Measurements from ENCODE around the gene ARHGEF6.

Gene ARHGEF6

GRCh38 chrX:136691028-136691809, 89.5 kb downstream of the ARHGEF6 start:
- DNase-seq (ENCODE audit: low read depth in 2 of 2) = no peak

DNA sequence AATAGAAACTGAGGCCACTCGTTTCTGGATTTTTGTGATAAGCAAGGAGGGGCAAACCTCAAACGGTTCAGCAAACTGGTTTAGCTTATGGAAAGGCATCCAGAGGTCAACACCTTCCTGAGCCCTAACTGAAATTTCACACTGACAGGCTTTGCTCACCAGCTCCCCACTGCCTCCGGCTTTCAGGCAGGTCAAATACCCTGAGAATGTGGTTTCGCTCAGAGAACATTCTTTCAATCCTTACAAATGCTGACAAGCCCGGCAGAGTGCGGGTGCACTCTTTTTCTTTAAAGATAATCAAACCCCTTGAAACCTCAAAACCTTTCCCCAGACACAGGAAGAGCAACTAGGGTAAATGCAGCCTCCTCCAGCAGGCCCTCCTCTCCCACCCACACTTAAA, 91.3 kb downstream of the ARHGEF6 start:
- DNase-seq (ENCODE audit: low read depth in 2 of 2) = no peak

DNA sequence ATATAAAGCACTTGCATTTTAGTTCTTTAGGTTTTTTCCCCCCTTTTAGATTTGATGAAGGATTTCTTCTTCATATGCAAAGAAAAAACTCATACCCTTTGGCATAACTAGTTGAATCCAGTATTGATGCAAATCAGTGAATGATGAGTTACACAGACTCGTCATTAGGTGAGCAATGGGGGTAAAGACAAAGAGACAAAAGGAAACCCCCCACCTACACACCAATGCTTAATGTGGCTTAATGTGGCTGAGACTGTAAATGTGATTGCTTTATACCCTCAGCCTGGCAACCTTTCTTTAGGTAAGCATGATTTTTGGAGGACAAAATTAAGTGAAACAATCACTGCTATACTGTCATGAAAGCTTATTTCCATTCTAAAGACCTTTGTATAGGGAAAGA, 93.3 kb downstream of the ARHGEF6 start:
- DNase-seq (ENCODE audit: low read depth in 2 of 2) = peak in 1 of 2 donors; percentile 42

DNA sequence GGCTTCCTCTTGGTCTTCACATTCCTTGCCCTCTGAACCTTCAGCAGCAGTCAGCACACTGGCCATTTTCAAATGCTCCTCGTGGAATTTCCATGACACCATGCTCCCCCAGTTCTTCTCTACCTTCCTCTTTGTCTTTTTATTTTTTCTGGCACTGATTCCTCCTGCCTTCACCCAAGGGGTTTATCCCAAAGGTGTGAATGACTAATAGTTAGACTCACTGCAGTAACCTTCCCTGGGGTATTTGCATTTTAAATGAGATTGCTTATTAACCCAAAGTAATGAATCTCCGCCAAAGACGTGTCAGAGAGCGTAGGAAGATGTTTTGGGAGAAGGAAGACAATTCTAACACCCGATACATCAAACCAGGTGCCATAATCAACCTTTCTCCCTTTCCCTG, 96.6 kb downstream of the ARHGEF6 start:
- DNase-seq (ENCODE audit: low read depth in 2 of 2) = no peak

DNA sequence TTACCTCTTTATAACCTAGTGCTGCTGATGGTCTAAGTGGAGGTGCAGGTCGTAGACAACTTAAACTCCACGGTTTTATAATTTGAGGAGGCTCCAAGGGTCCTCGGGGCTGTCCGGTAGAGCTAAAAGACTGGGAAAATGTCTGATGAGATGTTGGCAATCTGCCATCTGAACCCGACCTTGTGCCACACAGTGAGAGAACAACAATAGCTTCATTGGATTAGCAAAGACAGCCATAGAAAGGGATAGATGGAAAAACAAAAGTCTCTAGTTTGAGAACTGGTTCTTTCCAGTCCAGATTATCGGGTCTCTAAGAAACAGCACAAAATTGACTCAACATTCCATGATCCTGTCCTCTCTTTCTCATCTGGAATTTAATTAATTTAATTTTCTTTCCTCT, 101.2 kb downstream of the ARHGEF6 start:
- no peak for DNase-seq (ENCODE audit: low read depth in 2 of 2)

DNA sequence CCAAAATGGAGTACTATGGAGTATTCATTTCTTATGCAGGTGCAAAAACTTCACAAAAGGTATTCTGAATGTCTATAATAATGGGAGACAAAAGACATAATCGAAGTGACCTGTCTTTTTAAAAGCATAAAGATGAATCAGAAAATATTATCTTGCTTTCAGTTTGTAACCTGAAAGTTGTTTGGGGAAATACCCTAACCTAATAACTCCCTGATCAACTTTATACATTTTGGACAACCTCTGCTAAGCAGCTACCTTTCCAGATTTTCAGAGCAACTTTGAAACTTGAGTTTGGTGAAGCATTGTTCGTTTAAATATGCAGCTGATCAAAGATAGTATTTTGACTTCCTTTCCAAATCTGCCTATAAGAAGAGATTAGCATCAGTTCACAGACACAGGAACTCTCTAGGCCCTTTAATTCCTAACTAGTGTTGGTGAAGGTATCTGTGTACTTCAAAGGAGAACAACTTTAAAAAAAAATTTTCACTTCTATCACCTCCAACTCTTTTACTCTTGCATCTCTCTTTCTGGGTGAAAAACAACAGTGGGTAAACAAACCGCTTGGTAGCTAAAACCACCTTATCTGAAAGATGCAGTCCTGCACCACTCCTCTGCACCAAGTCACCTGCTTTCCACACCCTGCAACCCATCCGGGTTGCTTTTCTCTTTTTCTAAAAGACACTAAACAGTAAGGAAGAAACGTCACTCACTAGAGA, 106.3 kb downstream of the ARHGEF6 start:
- no peak for DNase-seq (ENCODE audit: low read depth in 2 of 2)

DNA sequence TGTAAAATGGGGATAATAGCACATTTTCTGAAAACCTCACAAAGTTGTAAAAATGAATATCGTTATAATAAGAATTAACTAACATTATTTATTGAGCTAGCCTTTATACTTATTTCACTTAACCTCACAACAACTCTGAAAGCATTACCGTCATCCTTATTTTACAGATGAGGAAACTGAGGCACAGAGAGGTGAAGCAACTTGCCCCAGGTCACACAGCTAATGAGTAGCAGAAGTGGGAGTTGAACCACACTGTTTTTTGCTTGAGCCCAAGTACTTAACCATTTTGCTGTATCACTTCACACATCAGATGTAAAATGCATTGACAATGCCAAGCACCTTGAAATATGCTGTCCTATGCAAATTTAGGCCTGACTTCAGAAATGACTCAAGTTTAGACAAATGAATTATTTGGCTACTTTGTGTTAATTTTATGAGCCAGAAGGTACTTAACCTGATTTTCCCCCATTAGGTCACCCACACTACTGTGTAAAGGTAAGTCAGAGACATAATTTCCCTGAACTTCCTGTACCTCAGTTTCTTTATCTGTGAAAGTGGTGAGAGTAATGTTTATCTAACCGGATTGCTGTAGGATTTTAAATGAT, 109.6 kb downstream of the ARHGEF6 start:
- no peak for DNase-seq (ENCODE audit: low read depth in 2 of 2)

DNA sequence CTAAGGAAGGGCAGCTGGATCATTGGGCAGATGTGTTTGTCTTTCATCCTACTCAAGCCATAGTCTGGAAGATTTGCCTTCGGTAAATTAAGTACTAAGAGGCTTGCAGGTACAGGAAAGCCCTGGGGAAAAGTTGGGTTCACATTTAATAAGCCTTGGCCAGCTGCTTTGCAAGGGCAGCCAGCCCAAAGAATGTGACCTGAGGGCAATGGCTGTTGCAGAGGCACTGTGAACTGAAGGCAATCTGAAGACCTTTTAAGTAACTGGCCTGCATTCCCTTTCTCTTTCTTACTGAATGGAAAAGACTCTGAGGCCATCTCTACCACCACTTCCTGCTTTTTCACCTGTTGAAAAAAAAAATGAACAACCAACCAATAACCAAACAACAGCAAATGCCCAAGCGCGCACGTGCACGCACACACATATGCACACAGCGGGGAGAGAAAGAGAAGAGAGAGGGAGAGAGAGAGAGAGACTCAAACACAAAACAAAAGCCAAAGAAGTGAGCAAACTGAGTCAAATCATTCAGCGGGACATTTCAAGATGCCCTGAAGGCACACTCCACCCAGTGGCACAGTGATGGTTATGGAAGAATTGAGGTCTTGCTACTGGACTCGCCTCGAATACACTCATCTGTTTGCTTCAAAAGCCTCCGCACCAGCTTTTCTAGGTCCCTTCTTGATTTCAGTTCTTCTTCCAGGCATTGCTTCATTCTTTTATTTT, 113.1 kb downstream of the ARHGEF6 start:
- DNase-seq (ENCODE audit: low read depth in 2 of 2) = no peak

GRCh38 chrX:136666088-136666487, 114.6 kb downstream of the ARHGEF6 start:
- no peak for DNase-seq (ENCODE audit: low read depth in 2 of 2)

DNA sequence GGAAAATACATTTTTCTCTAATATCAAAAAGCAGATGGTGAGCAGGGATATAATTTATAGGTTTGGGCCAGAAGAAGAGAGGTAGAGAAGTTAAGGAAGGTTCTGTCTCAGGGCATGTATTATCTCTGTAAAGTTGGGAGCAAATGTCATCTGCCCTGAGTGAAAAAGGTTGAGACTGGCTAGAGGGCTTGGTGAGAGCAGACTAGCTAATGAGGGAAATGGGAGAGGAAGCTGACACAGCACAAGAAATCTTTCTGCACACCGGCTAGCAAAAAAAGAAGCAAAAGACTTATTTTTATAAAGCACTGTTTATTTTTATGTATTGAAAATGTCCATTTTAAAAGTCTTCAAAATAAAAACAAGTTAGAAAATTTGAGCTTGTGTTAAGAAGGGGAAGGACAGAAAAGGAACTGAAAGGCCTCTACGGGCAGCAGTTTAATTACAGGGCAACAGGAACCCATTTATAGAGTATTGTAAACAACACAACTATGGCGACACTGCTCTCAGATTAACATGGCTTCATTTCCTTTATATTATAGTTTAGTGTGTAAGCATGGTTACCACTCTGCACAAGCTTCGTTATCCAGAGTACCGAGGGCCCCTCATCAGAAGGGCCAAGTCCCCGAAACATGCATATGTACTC, 115.4 kb downstream of the ARHGEF6 start:
- no peak for DNase-seq (ENCODE audit: low read depth in 2 of 2)

- no peak for DNase-seq (ENCODE audit: low read depth in 2 of 2)
Measured at GRCh38 chrX:136662976-136663375, 117.8 kb downstream of the ARHGEF6 start.

DNA sequence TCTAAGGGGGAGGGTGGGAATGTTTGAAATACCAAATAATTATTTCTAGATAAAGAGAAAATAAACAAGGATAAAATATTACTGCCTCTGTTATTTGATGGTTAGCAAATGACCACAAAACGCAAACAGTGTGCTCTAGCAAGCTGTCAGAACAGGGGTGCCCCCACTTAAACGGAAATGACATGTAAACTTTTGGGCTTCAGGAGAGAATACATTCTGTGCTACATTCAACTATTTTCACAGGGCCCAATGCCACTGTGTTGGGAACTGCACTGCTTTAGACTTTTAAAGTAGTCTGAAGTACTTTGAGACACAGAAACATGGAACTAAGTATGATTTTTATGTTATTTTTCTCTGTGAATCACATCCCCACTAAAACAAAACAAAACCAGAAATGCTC, 118.6 kb downstream of the ARHGEF6 start:
- DNase-seq (ENCODE audit: low read depth in 2 of 2) = no peak

DNA sequence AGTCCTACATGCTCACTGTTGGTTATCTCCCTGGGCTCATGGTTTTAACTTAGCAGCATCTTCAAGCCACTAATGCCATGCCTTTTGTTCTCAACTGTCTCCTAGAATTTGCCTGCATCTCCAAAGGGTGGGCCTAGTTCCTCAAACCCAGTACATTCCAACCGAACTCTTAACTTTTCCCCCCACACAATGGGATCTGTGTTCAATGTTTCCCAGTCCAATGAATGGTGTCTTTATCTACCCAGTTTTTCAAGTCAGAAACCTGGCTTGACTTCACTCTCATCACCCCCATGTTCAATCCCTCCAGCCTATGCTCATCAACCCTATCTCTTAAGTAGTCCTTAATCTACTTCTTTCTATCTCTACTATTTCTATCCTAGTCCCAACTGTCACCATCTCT, 119.8 kb downstream of the ARHGEF6 start:
- DNase-seq (ENCODE audit: low read depth in 2 of 2) = no peak

GRCh38 chrX:136659174-136659573, 121.6 kb downstream of the ARHGEF6 start:
- no peak for DNase-seq (ENCODE audit: low read depth in 2 of 2)

GRCh38 chrX:136658151-136658550, 122.6 kb downstream of the ARHGEF6 start:
- DNase-seq (ENCODE audit: low read depth in 2 of 2) = no peak

DNA sequence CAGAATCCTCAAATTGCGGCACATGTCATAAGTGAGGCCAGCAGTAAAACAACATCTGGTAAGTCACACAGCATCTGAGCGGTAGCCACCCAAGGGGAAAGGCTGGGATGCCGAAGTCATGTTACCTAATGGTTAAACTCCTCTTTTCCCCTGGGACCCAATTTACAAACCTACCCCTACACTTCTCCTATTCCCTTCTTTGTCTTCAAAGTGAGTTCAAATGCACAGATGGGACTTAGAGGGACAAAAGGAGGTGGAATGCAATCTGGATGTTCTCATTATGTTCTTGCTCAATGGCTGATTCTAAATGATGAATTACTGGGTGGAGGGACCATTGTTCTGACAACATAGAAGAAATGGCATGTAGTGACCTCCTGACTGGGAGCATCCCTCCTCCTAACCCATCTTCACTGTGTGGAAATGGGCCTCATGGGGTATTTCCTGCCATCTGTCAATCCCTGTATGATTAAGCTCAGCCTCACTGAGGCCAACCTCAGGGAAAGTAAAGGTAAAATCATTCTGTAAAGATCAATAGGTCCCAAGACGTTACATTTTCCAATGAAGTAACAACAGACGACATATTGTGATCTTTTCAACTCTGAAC, 124.3 kb downstream of the ARHGEF6 start:
- no peak for DNase-seq (ENCODE audit: low read depth in 2 of 2)

DNA sequence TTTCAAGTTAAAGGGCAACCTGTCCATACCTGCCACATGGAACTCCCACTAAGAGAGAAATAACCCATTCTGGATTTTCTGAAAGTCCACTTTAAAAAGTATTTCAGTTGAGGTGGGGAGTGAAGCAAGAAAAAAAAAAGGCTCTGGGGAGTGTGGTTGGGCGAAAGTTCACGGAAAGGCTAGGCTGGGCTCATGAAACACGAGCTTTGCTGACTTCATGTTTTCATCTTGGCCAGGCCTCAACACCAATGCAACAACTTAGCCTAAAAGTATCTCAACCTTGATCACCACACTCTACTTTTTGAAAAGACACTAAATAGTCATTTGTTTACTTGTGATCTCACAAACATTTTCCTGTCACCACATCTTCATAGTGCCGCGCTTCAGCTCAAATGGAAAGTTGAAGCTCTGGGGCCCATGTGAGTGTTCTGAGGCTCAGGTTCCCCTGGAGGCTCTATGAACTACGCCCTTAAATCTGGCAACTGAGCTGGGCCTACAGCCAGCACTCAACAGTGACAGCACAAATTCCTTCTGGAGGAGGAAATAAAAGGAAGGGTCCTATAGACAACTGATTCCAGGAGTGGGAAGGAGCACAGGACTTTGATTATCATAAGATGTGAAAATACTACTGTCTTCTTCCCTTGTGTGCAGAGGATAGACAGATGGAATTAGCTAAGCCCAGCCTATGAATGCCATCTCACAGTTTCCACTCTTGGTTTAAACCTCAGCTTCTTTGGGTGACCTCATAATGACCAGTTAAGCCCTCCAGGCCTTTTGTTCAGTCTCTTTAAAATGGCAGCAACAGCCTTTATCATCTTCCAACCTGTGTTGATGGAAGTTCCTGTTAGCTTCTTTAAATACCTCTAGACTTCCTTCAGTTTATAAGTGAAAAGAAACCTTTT, 127.7 kb downstream of the ARHGEF6 start:
- DNase-seq (ENCODE audit: low read depth in 2 of 2) = no peak

GRCh38 chrX:136650811-136651210, 129.9 kb downstream of the ARHGEF6 start:
- no peak for DNase-seq (ENCODE audit: low read depth in 2 of 2)

DNA sequence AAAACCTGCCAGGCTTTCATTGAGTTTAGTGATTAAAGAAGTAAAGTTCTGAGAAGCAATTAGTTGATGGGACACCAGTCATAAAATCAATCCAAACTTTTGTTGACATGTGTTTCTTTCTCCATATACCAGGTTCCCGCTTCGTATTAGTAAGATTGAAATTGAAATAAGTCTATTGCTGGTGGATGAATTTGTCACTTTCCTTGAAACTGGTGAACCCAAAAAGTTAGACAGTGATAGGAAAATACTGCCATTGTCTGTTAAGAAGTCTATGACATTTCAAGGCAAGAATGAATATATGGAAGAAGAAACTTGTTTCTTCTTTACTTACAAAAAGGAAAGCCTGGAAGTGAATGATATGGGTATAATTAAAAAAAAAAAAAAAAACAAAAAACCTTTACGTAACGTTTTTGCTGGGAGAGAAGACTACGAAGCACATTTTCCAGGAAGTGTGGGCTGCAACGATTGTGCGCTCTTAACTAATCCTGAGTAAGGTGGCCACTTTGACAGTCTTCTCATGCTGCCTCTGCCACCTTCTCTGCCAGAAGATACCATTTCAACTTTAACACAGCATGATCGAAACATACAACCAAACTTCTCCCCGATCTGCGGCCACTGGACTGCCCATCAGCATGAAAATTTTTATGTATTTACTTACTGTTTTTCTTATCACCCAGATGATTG, 132.9 kb downstream of the ARHGEF6 start, which contains the start of gene CD40LG:
Gene CD40LG, plus strand, starts transcription at position 482 of the 684 bp plus-strand sequence. Its CDS starts 91 bp downstream, at position 573.
- no peak for DNase-seq (ENCODE audit: low read depth in 2 of 2)
